G401.6 (cell line): Measurements from ENCODE around the gene UPK2.

ENCODE experiments used
- FAIRE-seq: peaks from 2 replicates; lab custom pipeline; 2012; peaks lifted over from hg19 to GRCh38; lab: Jason Lieb, UNC

Gene UPK2

GRCh38 chr11:118956094-118956846 is at the start of gene UPK2:
Gene UPK2 (plus strand): TSS chr11:118956298. CDS start chr11:118956351, 53 bp downstream.
- peak; percentile 33 for FAIRE-seq

GRCh38 chr11:118907051-118908042 is 48.8 kb upstream of the UPK2 start:
- FAIRE-seq, result peak; percentile 62

GRCh38 chr11:118908264-118908663 is 47.8 kb upstream of the UPK2 start:
- FAIRE-seq, result no peak

- FAIRE-seq, result peak; percentile 95
Measured at GRCh38 chr11:118908901-118909618, 47.0 kb upstream of the UPK2 start.

GRCh38 chr11:118909619-118910308 is 46.3 kb upstream of the UPK2 start:
- no peak for FAIRE-seq

GRCh38 chr11:118910309-118911112 is 45.6 kb upstream of the UPK2 start:
- FAIRE-seq, result no peak

GRCh38 chr11:118911113-118911879 is 44.8 kb upstream of the UPK2 start:
- no peak for FAIRE-seq

- peak; percentile 96 for FAIRE-seq
Measured at GRCh38 chr11:118911880-118912741, 44.0 kb upstream of the UPK2 start.

- peak; percentile 77 for FAIRE-seq
Measured at GRCh38 chr11:118912742-118913410, 43.2 kb upstream of the UPK2 start.

- FAIRE-seq, result no peak
Measured at GRCh38 chr11:118913411-118914125, 42.5 kb upstream of the UPK2 start.

GRCh38 chr11:118914178-118914918 is 41.8 kb upstream of the UPK2 start:
- FAIRE-seq, result no peak

- FAIRE-seq, result no peak
Measured at GRCh38 chr11:118914987-118915386, 41.1 kb upstream of the UPK2 start.

- no peak for FAIRE-seq
Measured at GRCh38 chr11:118915396-118915795, 40.7 kb upstream of the UPK2 start.

GRCh38 chr11:118915941-118916841 is 39.9 kb upstream of the UPK2 start:
- FAIRE-seq, result no peak

- no peak for FAIRE-seq
Measured at GRCh38 chr11:118916842-118917388, 39.2 kb upstream of the UPK2 start.
